LNCAP (cell line): ENCODE data around the gene STUM.

Experiments used
- CTCF ChIP-seq: fragments of 450-650 bp; IDR thresholded peaks from 2 replicates; pipeline ENCODE4 v1.5.1; 2017; ENCODE audit warnings: mild to moderate bottlenecking

The STUM gene

DNA sequence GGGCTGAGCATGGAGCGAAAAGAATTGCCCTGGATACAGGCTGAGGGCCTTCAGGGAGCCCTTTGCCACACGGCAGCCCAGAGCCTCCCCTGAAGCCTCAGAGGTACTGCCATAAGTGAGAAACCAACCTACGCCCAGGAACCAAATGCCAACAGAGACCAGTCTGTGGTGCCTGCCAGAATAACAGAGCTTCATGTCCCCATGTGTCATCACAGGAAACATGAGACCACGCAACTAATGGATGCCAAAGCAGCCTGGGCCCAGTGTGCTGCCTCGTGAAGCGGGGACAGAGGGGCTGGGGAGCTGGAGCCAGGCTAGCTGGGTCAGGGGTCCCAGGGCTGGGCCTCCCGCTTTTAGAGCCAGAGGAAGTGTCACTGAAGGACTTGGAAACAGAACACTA is 18.7 kb upstream of the STUM start:
- no peak for TF ChIP-seq CTCF

DNA sequence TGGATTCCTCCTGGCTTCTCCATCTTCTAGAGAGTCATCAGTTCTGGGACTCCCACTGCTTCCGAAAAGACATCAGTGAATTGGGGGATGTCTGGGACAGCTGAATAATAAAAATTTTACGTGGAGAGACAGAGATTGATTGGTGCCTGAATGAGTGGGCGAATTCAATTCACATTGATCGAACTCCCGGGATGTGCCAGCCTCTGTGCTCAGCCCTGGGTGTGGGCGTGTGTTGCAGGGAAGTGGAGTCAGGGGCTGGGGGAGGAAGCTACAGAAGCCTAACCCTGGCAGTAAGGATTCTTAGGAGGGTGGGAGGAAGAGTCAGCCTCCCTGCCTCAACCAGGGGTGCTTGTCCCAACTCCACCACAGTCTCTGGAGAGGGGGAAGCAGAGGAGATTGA is 18.0 kb upstream of the STUM start:
- no peak for TF ChIP-seq CTCF

DNA sequence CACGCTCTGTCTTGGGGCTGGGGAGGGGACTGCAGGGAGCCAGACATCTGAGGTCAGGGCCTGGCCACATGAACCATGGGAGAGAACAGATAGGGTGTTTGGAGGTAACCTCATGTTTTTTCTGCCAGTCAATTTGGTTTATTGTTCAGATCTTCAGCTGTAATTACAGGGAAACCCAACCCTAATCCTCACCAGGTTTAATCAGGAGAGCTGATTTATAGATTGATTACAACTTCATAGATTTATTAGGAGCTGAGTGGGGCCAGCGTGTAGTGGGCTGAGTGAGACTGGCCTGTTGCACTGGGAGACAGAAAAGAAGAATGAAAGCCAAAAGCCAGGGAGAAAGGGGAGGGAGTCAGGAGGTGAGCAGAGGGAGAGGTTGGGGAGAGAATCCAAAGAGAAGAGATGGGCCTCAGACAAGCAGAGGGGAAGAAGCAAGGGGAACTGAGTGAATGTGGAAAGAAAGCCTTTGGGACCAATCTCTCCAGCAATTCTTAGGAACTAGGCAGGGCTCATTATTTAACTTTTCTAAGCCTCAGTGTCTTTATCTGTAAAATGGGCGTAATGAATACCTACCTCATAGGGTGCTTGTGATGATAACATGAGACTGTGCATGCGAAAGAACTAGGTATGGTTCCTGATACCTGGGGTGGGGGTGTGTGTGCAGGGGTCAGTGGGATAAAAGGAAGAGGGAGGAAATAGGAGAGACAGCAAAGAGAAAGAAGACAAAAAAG is 17.0 kb upstream of the STUM start:
- TF ChIP-seq CTCF = no peak

GRCh38 chr1:226532553-226532952 is 16.0 kb upstream of the STUM start:
- TF ChIP-seq CTCF = no peak

DNA sequence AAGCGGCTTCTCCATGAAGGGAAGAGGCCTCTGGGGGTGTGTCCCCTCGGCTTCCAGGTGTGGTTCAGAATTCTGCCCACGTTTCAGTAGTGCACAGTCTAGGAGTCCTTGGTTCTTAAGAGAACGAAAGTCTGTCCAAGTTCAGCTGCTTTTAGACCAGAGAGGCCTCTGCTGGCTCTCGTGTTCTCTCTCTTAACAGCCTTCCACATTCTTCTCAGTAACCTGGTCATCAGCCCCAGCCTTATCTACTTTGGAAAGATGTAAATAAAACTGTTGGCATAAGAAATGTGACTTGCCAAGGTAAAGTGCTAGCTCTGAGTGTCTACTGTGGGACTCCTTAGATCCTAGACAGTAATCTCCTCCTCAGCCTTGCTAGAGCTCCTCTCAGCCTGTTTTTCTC is 15.3 kb upstream of the STUM start:
- TF ChIP-seq CTCF = no peak

- TF ChIP-seq CTCF = no peak
These were observed 14.5 kb upstream of the STUM start for GRCh38 chr1:226534098-226534497.

DNA sequence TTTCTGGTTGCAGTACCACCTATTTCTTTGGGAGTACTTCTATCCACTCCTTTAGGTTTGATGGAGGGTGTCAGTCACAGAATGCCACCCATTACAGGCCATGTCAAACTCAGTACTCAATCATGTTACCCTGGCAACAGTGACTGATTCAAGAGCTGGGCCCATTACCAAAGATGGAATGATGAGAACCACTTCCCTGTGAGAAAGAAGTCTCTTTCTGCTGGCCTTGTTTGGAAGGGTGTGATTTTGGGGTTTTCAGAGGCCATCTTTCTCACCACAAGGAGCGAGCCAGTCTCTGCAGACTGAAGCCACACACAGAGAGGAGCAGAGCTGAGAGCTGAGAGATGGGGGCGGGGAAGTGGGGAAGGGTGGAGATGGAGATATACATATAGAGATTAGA is 13.9 kb upstream of the STUM start:
- no peak for TF ChIP-seq CTCF

DNA sequence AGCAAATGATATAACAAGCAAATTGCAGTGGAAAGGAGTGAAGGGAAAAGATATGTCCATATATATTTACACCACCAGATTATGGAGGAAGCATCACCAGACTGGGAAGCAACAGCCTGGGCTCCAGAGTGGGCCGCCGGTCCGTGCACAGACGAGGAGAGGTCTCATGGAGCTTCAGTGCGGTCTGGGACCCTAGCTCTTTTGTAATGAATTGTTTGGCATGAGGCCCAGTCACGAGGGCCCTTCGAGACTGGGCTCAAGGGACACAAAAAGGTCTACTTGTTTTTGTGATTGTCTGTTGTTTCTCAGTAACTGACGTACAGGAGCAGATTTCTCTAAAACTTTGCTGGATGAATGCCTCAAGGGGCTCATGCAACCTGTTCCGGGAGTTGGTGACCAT is 12.9 kb upstream of the STUM start:
- no peak for TF ChIP-seq CTCF
